Sigmoid colon (tissue), 4 donors: ENCODE measurements around the gene STAG1.

ENCODE experiments used
- CTCF ChIP-seq, 4 experiments: fragments of 450-650 bp in 3 of 4; fragments of 200-600 bp in 1 of 4; IDR thresholded peaks; one replicate each; pipeline ENCODE4 v1.5.1; 2016 to 2019; ENCODE audit warnings: antibody characterized with exemption in 4 of 4, mild to moderate bottlenecking in 3 of 4, moderate library complexity in 2 of 4
- EP300 ChIP-seq, 4 donors: sonication (generic); formaldehyde crosslinking; IDR thresholded peaks; one replicate each; pipeline ENCODE4 v1.6.1; 2017; ENCODE audit warnings: antibody characterized with exemption in 4 of 4
- POLR2A ChIP-seq, 2 donors: fragments of 450-650 bp; IDR thresholded peaks; one replicate each; pipeline ENCODE4 v1.6.1; 2016; ENCODE audit warnings: antibody characterized with exemption in 2 of 2, mild to moderate bottlenecking in 2 of 2, moderate library complexity in 2 of 2
- POLR2AphosphoS5 ChIP-seq, 4 donors: sonication (generic); formaldehyde crosslinking; IDR thresholded peaks; one replicate each; pipeline ENCODE4 v1.6.1; 2017; ENCODE audit warnings: antibody characterized with exemption in 4 of 4

- TF ChIP-seq POLR2AphosphoS5 (IDR thresholded peaks at IDR 0.05): no peak
- no peak for TF ChIP-seq EP300 (IDR thresholded peaks at IDR 0.05)
- TF ChIP-seq CTCF (IDR thresholded peaks at IDR 0.05): no peak
- no peak for TF ChIP-seq POLR2A (IDR thresholded peaks at IDR 0.05)
Measured at GRCh38 chr3:136678981-136679380, 73.2 kb downstream of the STAG1 start.
